ENCODE results near the gene EXOC4. TPM values are rescaled to one million over a fixed set of nuclear protein-coding genes. Genes with fewer than 3 reads are reported as not detected.

EXOC4 gene
- total RNA-seq, 1 experiment from 2014 or later: 66.2 TPM

DNA sequence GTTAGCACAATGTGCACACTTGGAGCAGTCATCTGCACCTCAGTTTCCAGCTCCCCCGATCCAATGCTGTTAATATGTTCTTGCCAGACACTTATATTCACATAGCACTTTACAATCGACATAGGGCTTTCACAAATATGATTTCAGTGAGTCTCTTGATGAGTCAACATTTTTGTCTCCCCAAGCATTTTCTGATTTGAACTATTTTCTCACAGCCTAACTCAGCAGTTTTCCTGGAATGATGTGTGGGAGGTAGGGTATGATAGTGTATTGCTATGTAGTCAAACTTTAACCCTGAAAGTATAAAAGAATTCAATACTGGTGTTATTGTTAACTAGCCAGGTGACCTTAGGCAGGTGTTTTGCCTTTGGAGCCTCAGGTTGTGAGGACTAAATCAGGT lies 791.8 kb downstream of the EXOC4 start:
- Mint-ChIP-seq H3K9me3 (ENCODE audit: unreplicated experiment) (peaks cover 5% of the 10 kb centered on the region), H3K4me3 (ENCODE audit: unreplicated experiment) (no peak overlapping the region), H3K36me3 (ENCODE audit: insufficient read depth, unreplicated experiment) (no peaks in the 10 kb centered on the region), H3K27me3 (ENCODE audit: insufficient read depth, unreplicated experiment) (no peaks in the 10 kb centered on the region), H3K4me1 (ENCODE audit: low read depth, unreplicated experiment) (no peaks in the 10 kb centered on the region), H3K27ac (ENCODE audit: unreplicated experiment) (no peak overlapping the region)
- ChIA-PET CTCF (no interaction called here), POLR2A (no interaction called here)
- H3K36me3 ChIP-seq (ENCODE audit: control insufficient read depth, insufficient read depth, low read length): no peaks in the 10 kb centered on the region
- TF ChIP-seq, protein P1, sequence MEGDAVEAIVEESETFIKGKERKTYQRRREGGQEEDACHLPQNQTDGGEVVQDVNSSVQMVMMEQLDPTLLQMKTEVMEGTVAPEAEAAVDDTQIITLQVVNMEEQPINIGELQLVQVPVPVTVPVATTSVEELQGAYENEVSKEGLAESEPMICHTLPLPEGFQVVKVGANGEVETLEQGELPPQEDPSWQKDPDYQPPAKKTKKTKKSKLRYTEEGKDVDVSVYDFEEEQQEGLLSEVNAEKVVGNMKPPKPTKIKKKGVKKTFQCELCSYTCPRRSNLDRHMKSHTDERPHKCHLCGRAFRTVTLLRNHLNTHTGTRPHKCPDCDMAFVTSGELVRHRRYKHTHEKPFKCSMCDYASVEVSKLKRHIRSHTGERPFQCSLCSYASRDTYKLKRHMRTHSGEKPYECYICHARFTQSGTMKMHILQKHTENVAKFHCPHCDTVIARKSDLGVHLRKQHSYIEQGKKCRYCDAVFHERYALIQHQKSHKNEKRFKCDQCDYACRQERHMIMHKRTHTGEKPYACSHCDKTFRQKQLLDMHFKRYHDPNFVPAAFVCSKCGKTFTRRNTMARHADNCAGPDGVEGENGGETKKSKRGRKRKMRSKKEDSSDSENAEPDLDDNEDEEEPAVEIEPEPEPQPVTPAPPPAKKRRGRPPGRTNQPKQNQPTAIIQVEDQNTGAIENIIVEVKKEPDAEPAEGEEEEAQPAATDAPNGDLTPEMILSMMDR (IDR thresholded peaks at IDR 0.05; ENCODE audit: insufficient read depth in 1 of 2, low read depth in 1 of 2, low read length in 1 of 2, severe bottlenecking in 1 of 2, unreplicated experiment in 1 of 2): no peak
- intact Hi-C loops (cut with micrococcal nuclease; ENCODE audit: unreplicated experiment): no loop called here
- peaks cover 6% of the 10 kb centered on the region; the same call in 1 of the 2 replicates for H3K9me3 ChIP-seq
- no peaks in the 10 kb centered on the region for H3K27me3 ChIP-seq (replicated peaks; ENCODE audit: control insufficient read depth, insufficient read depth, low read length)
- BruUV-seq (replicated peaks): no TSS peak
- DNase-seq: no peak
- peaks cover 5% of the 10 kb centered on the region; the same call in 1 of the 2 replicates for H3K4me1 ChIP-seq
- no peak overlapping the region for H3K4me3 ChIP-seq (ENCODE audit: low read depth, low read length)

DNA sequence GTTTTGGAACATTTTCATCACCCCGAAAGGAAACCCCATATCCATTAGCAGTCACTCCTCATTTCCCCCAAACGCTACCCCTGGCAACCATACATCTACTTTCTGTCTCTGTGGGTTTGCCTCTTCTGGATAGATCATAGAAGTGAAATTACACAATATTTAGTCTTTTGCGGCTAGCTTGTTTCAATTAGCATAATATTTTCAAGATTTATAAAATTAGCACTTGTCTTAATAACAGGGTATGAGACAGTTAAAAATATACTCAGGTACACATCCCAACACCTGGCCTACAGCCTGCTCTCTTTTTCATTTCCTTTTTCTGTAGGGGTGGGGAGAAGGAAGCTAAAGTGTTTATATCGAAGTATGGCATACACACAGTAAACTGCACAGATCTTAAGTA lies 792.8 kb downstream of the EXOC4 start:
- DNase-seq: no peak
- Histone ChIP-seq H3K27me3 (replicated peaks; ENCODE audit: control insufficient read depth, insufficient read depth, low read length) (no peaks in the 10 kb centered on the region), H3K9me3 (peaks cover 6% of the 10 kb centered on the region; the same call in 1 of the 2 replicates), H3K36me3 (ENCODE audit: control insufficient read depth, insufficient read depth, low read length) (no peaks in the 10 kb centered on the region), H3K4me3 (ENCODE audit: low read depth, low read length) (no peak overlapping the region), H3K4me1 (peaks cover 5% of the 10 kb centered on the region; the same call in 1 of the 2 replicates)
- ChIA-PET CTCF (no interaction called here), POLR2A (no interaction called here)
- no peaks in the 10 kb centered on the region for H3K4me1 Mint-ChIP-seq (ENCODE audit: low read depth, unreplicated experiment)
- H3K27ac Mint-ChIP-seq (ENCODE audit: unreplicated experiment): no peak overlapping the region
- no TSS peak for BruUV-seq (replicated peaks)
- H3K36me3 Mint-ChIP-seq (ENCODE audit: insufficient read depth, unreplicated experiment): no peaks in the 10 kb centered on the region
- H3K9me3 Mint-ChIP-seq (ENCODE audit: unreplicated experiment): peaks cover 6% of the 10 kb centered on the region
- no peaks in the 10 kb centered on the region for H3K27me3 Mint-ChIP-seq (ENCODE audit: insufficient read depth, unreplicated experiment)
- no peak overlapping the region for H3K4me3 Mint-ChIP-seq (ENCODE audit: unreplicated experiment)
- intact Hi-C loops (cut with micrococcal nuclease; ENCODE audit: unreplicated experiment): no loop called here
- TF ChIP-seq, protein P1 (IDR thresholded peaks at IDR 0.05; ENCODE audit: insufficient read depth in 1 of 2, low read depth in 1 of 2, low read length in 1 of 2, severe bottlenecking in 1 of 2, unreplicated experiment in 1 of 2): no peak

DNA sequence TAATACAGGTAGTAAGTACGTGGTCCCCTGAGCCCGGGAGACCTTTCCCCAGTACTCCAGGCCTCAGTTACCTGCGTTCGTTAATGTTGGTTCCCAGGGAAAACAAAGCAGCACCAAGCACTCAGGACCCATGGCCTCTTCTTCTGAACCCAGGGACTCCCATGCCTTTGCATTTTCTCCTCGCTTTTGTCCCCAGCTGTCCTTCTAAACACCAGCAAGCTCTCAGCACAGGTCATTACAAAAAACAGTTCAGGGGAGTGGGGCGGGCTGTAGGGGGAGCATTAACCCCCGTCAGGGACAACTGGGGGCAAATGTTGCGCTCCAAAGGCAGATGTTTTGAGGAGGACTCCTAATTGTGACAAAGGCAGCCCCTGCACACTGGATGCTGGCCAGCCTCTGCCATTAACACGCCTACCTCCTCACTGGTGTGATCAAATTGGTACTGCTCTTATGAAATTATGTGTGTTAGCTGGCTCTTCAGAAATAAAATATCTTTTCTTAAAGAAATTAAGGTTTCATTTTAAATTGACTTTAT lies 793.8 kb downstream of the EXOC4 start:
- DNase-seq: no peak
- no peaks in the 10 kb centered on the region for H3K27me3 ChIP-seq (replicated peaks; ENCODE audit: control insufficient read depth, insufficient read depth, low read length)
- no peak overlapping the region for H3K4me3 Mint-ChIP-seq (ENCODE audit: unreplicated experiment)
- ChIA-PET CTCF (no interaction called here), POLR2A (no interaction called here)
- H3K4me3 ChIP-seq (ENCODE audit: low read depth, low read length): no peak overlapping the region
- H3K9me3 ChIP-seq: peaks cover 6% of the 10 kb centered on the region; the same call in 1 of the 2 replicates
- H3K36me3 ChIP-seq (ENCODE audit: control insufficient read depth, insufficient read depth, low read length): no peaks in the 10 kb centered on the region
- no peak overlapping the region for H3K27ac Mint-ChIP-seq (ENCODE audit: unreplicated experiment)
- TF ChIP-seq, protein P1 (IDR thresholded peaks at IDR 0.05; ENCODE audit: insufficient read depth in 1 of 2, low read depth in 1 of 2, low read length in 1 of 2, severe bottlenecking in 1 of 2, unreplicated experiment in 1 of 2): no peak
- no peaks in the 10 kb centered on the region for H3K4me1 Mint-ChIP-seq (ENCODE audit: low read depth, unreplicated experiment)
- no TSS peak for BruUV-seq (replicated peaks)
- H3K9me3 Mint-ChIP-seq (ENCODE audit: unreplicated experiment): peaks cover 6% of the 10 kb centered on the region
- H3K36me3 Mint-ChIP-seq (ENCODE audit: insufficient read depth, unreplicated experiment): no peaks in the 10 kb centered on the region
- H3K27me3 Mint-ChIP-seq (ENCODE audit: insufficient read depth, unreplicated experiment): no peaks in the 10 kb centered on the region
- peaks cover 5% of the 10 kb centered on the region; the same call in 1 of the 2 replicates for H3K4me1 ChIP-seq
- intact Hi-C loops (cut with micrococcal nuclease; ENCODE audit: unreplicated experiment): no loop called here
